ENCODE data around the gene C2.
"Not testable (repeated sequence)": the region's sequence is repeated elsewhere in the genome, so short reads cannot be mapped to it uniquely, and the experiment has no call there.

The C2 gene

GRCh38 chr6:31981744-31982143 is 54.2 kb downstream of the C2 start, which contains the start of gene C4A:
Gene C4A, plus strand, starts transcription at chr6:31982057. Its CDS starts 51 bp downstream, at chr6:31982108.
- DNase-seq = not testable (repeated sequence)

GRCh38 chr6:31989363-31989762 is 61.8 kb downstream of the C2 start:
- not testable (repeated sequence) for DNase-seq

GRCh38 chr6:31994421-31994820 is 66.9 kb downstream of the C2 start:
- DNase-seq = not testable (repeated sequence)
